ENCODE results near the gene LTK.

- TF ChIP-seq CTCF (IDR thresholded peaks at IDR 0.05), result no peak
- no peak for TF ChIP-seq POLR2A (IDR thresholded peaks at IDR 0.05)
Observed at GRCh38 chr15:41483115-41483514, 30.5 kb downstream of the LTK start.

All from thyroid gland (tissue), 4 donors.